ENCODE results near the gene GNG12. TPM values are rescaled to one million over a fixed set of nuclear protein-coding genes. Genes with fewer than 3 reads are reported as not detected.
"Not testable (repeated sequence)": the region's sequence is repeated elsewhere in the genome, so short reads cannot be mapped to it uniquely, and the experiment has no call there.

Gene GNG12
- total RNA-seq, 6 donors from 2014 or later: 14.3 to 54.6 (median 45.1) TPM

DNA sequence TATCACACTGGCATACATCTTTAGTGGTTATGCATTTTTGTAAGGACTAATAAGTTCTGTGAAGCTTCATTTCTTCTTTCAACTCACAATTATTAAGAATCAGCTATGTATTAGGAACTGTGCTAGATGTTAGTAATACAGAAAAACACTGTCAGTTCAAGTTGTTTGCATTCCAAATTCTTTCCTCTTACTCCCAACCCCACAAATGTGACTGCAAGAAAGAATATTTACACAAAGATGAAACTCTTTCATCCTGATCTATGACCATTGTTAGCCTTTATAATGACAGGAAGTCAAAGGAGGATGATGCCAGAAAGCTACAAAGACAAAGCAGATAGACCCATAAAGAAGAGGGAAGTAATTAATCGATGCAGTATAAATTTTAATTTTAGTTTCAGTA lies 169.2 kb downstream of the GNG12 start:
- Histone ChIP-seq H3K4me3 (no peak overlapping the region), H3K4me1 (no peaks in the 10 kb centered on the region), H3K36me3 (no peaks in the 10 kb centered on the region), H3K27me3 (no peaks in the 10 kb centered on the region), H3K27ac (no peak overlapping the region), H3K9me3 (no peaks in the 10 kb centered on the region)
- 46 to 56% methylated on average over 1 of the region's 1 CpG for WGBS, 2 donors
- no peak for ATAC-seq (ENCODE audit: low FRiP score in 2 of 2)
- no peak for DNase-seq
- TF ChIP-seq POLR2A (IDR thresholded peaks at IDR 0.05): no peak
- no peak for TF ChIP-seq POLR2AphosphoS5 (IDR thresholded peaks at IDR 0.05)
- no peak for TF ChIP-seq CTCF (IDR thresholded peaks at IDR 0.05)
- TF ChIP-seq EP300 (IDR thresholded peaks at IDR 0.05): no peak

GRCh38 chr1:67662884-67663283 lies 170.4 kb downstream of the GNG12 start:
- DNase-seq (no peak), ATAC-seq (ENCODE audit: low FRiP score in 2 of 2) (no peak)
- TF ChIP-seq POLR2A (IDR thresholded peaks at IDR 0.05) (no peak), EP300 (IDR thresholded peaks at IDR 0.05) (no peak), CTCF (IDR thresholded peaks at IDR 0.05) (no peak), POLR2AphosphoS5 (IDR thresholded peaks at IDR 0.05) (no peak)
- Histone ChIP-seq H3K36me3 (no peaks in the 10 kb centered on the region), H3K4me1 (no peaks in the 10 kb centered on the region), H3K27ac (no peak overlapping the region), H3K9me3 (no peaks in the 10 kb centered on the region), H3K27me3 (no peaks in the 10 kb centered on the region), H3K4me3 (no peak overlapping the region)
- WGBS, 2 donors: 68 to 71% methylated on average over 6 of the region's 6 CpGs

DNA sequence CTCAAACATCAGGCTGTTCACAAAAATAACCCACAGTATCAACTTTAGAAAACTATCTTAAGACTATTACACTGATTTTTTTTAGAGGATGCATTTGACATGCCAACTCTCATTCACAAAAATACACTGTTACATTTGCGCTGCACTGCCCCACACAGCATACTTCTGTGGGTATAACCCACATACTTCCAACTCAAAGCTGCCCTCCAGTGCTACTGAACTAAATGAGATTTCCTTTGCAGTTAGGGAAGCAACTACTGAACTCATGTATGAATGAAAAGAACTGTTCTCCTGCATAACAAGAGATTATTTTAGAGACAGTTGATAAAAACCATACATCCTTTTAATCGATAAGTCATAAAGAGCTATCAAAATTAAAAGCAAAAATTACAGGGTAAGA lies 174.0 kb downstream of the GNG12 start:
- WGBS, 2 donors: 79 to 86% methylated on average over 2 of the region's 2 CpGs

GRCh38 chr1:67657152-67657551 lies 176.1 kb downstream of the GNG12 start:
- not testable (repeated sequence) for DNase-seq; H3K27me3 ChIP-seq; H3K4me1 ChIP-seq; H3K27ac ChIP-seq; H3K36me3 ChIP-seq; ATAC-seq (ENCODE audit: low FRiP score in 2 of 2); H3K4me3 ChIP-seq; H3K9me3 ChIP-seq
- WGBS, 2 donors: 86 to 100% methylated on average over 1 of the region's 1 CpG

More for the DNA sequence above, 174.0 kb downstream of the GNG12 start:
- Histone ChIP-seq H3K4me3 (no peak overlapping the region), H3K4me1 (no peaks in the 10 kb centered on the region), H3K27me3 (no peaks in the 10 kb centered on the region), H3K9me3 (no peaks in the 10 kb centered on the region), H3K27ac (no peak overlapping the region), H3K36me3 (no peaks in the 10 kb centered on the region)
- ATAC-seq (ENCODE audit: low FRiP score in 2 of 2) (no peak), DNase-seq (no peak)
- TF ChIP-seq POLR2A (IDR thresholded peaks at IDR 0.05) (no peak), POLR2AphosphoS5 (IDR thresholded peaks at IDR 0.05) (no peak), CTCF (IDR thresholded peaks at IDR 0.05) (no peak), EP300 (IDR thresholded peaks at IDR 0.05) (no peak)

DNA sequence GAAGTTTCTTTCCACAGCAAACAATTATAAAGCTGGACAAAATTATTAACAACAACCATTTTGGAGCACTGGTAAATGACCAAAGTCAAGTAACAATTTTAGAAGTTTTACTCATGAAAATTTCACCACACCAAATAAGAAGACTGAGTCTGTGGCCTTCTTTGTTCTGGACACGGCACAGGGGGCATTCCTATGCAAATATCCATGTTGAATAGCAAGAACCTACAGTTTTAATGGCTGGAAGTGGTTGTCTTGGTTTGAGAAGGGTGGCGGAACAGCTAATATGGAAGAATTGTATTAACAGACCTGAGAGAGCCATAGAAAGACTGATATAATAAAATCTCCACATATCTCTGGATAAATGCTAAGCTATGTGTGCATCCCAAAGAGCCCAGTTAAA lies 177.7 kb downstream of the GNG12 start:
- H3K4me1 ChIP-seq: no peaks in the 10 kb centered on the region
- DNase-seq (no peak), ATAC-seq (ENCODE audit: low FRiP score in 2 of 2) (no peak)
- H3K27ac ChIP-seq: no peak overlapping the region
- no peaks in the 10 kb centered on the region for H3K27me3 ChIP-seq
- no peaks in the 10 kb centered on the region for H3K9me3 ChIP-seq
- TF ChIP-seq POLR2AphosphoS5 (IDR thresholded peaks at IDR 0.05) (no peak), CTCF (IDR thresholded peaks at IDR 0.05) (no peak), POLR2A (IDR thresholded peaks at IDR 0.05) (no peak)
- no peaks in the 10 kb centered on the region for H3K36me3 ChIP-seq
- WGBS, 2 donors: 90 to 98% methylated on average over 2 of the region's 2 CpGs
- H3K4me3 ChIP-seq: no peak overlapping the region

Measured in upper lobe of left lung (tissue), 6 donors.